ENCODE results near the gene RAB7B. TPM values are rescaled to one million over a fixed set of nuclear protein-coding genes. Genes with fewer than 3 reads are reported as not detected.

The RAB7B gene
- total and polyA plus RNA-seq, 2 experiments from 2014 or later, result 4.5 to 22.6 TPM

- Histone ChIP-seq H4K20me1 (ENCODE audit: insufficient read depth, poor library complexity, severe bottlenecking) (no peaks in the 10 kb centered on the region), H3K9me3 (ENCODE audit: low read depth) (no peaks in the 10 kb centered on the region), H2AFZ (no peak overlapping the region), H3K4me3 (no peak overlapping the region), H3K9me2 (replicated peaks; ENCODE audit: insufficient read depth) (no peaks in the 10 kb centered on the region), H3K79me2 (no peaks in the 10 kb centered on the region), H3K27me3 (no peaks in the 10 kb centered on the region), H3K4me2 (no peak overlapping the region), H3K27ac (no peak overlapping the region), H3K36me3 (replicated peaks; ENCODE audit: insufficient read depth, low read depth) (no peaks in the 10 kb centered on the region), H3K4me1 (ENCODE audit: insufficient read depth) (no peaks in the 10 kb centered on the region)
- TF ChIP-seq EZH2 (IDR thresholded peaks at IDR 0.05; ENCODE audit: borderline replicate concordance), result no peak
- no peak for TF ChIP-seq EZH2phosphoT487 (IDR thresholded peaks at IDR 0.05; ENCODE audit: low read depth, severe bottlenecking, unreplicated experiment)
- no peak for TF ChIP-seq CTCF (IDR thresholded peaks at IDR 0.05; ENCODE audit: poor library complexity)
- 96% methylated on average over 6 of the region's 6 CpGs for WGBS (ENCODE audit: low lambda C conversion rate, missing lambda C conversion rate)
- no peak for DNase-seq (ENCODE audit: low spot score)
Observed at GRCh38 chr1:206013026-206013795, 10.0 kb upstream of the RAB7B start.

GRCh38 chr1:206012086-206012859, 9.1 kb upstream of the RAB7B start:
- no peaks in the 10 kb centered on the region for H4K20me1 ChIP-seq (ENCODE audit: insufficient read depth, poor library complexity, severe bottlenecking)
- no peak overlapping the region for H3K4me3 ChIP-seq
- no peaks in the 10 kb centered on the region for H3K9me3 ChIP-seq (ENCODE audit: low read depth)
- H3K27me3 ChIP-seq, result no peaks in the 10 kb centered on the region
- peak; percentile 40 for DNase-seq (ENCODE audit: low spot score)
- no peaks in the 10 kb centered on the region for H3K36me3 ChIP-seq (replicated peaks; ENCODE audit: insufficient read depth, low read depth)
- H2AFZ ChIP-seq, result no peak overlapping the region
- H3K4me2 ChIP-seq, result no peak overlapping the region
- no peak overlapping the region for H3K27ac ChIP-seq
- H3K79me2 ChIP-seq, result no peaks in the 10 kb centered on the region
- 85% methylated on average over 17 of the region's 17 CpGs for WGBS (ENCODE audit: low lambda C conversion rate, missing lambda C conversion rate)
- H3K4me1 ChIP-seq (ENCODE audit: insufficient read depth), result no peaks in the 10 kb centered on the region
- no peaks in the 10 kb centered on the region for H3K9me2 ChIP-seq (replicated peaks; ENCODE audit: insufficient read depth)
- TF ChIP-seq CTCF (IDR thresholded peaks at IDR 0.05; ENCODE audit: poor library complexity) (no peak), EZH2 (IDR thresholded peaks at IDR 0.05; ENCODE audit: borderline replicate concordance) (no peak), EZH2phosphoT487 (IDR thresholded peaks at IDR 0.05; ENCODE audit: low read depth, severe bottlenecking, unreplicated experiment) (no peak)

GRCh38 chr1:206011057-206011456, 7.9 kb upstream of the RAB7B start:
- Histone ChIP-seq H3K4me1 (ENCODE audit: insufficient read depth) (no peaks in the 10 kb centered on the region), H3K9me2 (replicated peaks; ENCODE audit: insufficient read depth) (no peaks in the 10 kb centered on the region), H3K27me3 (no peaks in the 10 kb centered on the region), H3K4me2 (no peak overlapping the region), H3K27ac (no peak overlapping the region), H3K79me2 (no peaks in the 10 kb centered on the region), H3K9me3 (ENCODE audit: low read depth) (no peaks in the 10 kb centered on the region), H3K36me3 (replicated peaks; ENCODE audit: insufficient read depth, low read depth) (no peaks in the 10 kb centered on the region), H3K4me3 (no peak overlapping the region), H2AFZ (no peak overlapping the region), H4K20me1 (ENCODE audit: insufficient read depth, poor library complexity, severe bottlenecking) (no peaks in the 10 kb centered on the region)
- TF ChIP-seq CTCF (IDR thresholded peaks at IDR 0.05; ENCODE audit: poor library complexity) (no peak), EZH2phosphoT487 (IDR thresholded peaks at IDR 0.05; ENCODE audit: low read depth, severe bottlenecking, unreplicated experiment) (no peak), EZH2 (IDR thresholded peaks at IDR 0.05; ENCODE audit: borderline replicate concordance) (no peak)
- DNase-seq (ENCODE audit: low spot score), result no peak
- 93% methylated on average over 8 of the region's 8 CpGs for WGBS (ENCODE audit: low lambda C conversion rate, missing lambda C conversion rate)
